T47D (cell line): ENCODE data around the gene TNS3.
"Not testable (repeated sequence)": the region's sequence is repeated elsewhere in the genome, so short reads cannot be mapped to it uniquely, and the experiment has no call there.

Source experiments
- DNase-seq, 2 experiments: peaks; one replicate each; pipeline versions ENCODE4 v3.0.0 to v3.0.0-alpha.2; 2011 to 2012; ENCODE audit warnings: low read depth in 1 of 2, low spot score in 1 of 2
- JUND ChIP-seq: IDR thresholded peaks from 2 replicates; pipeline ENCODE4 v1.6.1; 2012; ENCODE audit warnings: low read depth
- in situ Hi-C: cut with HindIII; loops from 2 replicates; pipeline ENCODE4 v1.10.0; 2016; ENCODE audit warnings: low sequenced_read_pairs, low pct_unique_long_range_greater_than_20kb

Gene TNS3

GRCh38 chr7:47600199-47601118 is 18.5 kb upstream of the TNS3 start:
- in situ Hi-C loops: no loop called here
- no peak for TF ChIP-seq JUND
- peak in 1 of 2 experiments; percentile 86 for DNase-seq

GRCh38 chr7:47597379-47597778 is 15.5 kb upstream of the TNS3 start:
- in situ Hi-C loops: no loop called here
- DNase-seq: no peak
- no peak for TF ChIP-seq JUND

- DNase-seq: peak in 1 of 2 experiments; percentile 67
- in situ Hi-C loops: no loop called here
- TF ChIP-seq JUND: no peak
Observed at GRCh38 chr7:47596502-47597202, 14.7 kb upstream of the TNS3 start.

GRCh38 chr7:47594406-47594805 is 12.5 kb upstream of the TNS3 start:
- no peak for TF ChIP-seq JUND
- in situ Hi-C loops: no loop called here

GRCh38 chr7:47591655-47592572 is 10.0 kb upstream of the TNS3 start:
- peak; percentile 45 to 89 for DNase-seq
- no peak for TF ChIP-seq JUND
- in situ Hi-C loops: no loop called here

More at GRCh38 chr7:47594406-47594805, 12.5 kb upstream of the TNS3 start:
- no peak for DNase-seq

GRCh38 chr7:47591089-47591654 is 9.3 kb upstream of the TNS3 start:
- DNase-seq: no peak
- in situ Hi-C loops: no loop called here
- no peak for TF ChIP-seq JUND

GRCh38 chr7:47590215-47590614 is 8.3 kb upstream of the TNS3 start:
- in situ Hi-C loops, DNase-seq: not testable (repeated sequence)

GRCh38 chr7:47588704-47589225 is 6.9 kb upstream of the TNS3 start:
- in situ Hi-C loops: no loop called here
- no peak for DNase-seq
- no peak for TF ChIP-seq JUND

- peak; percentile 51 to 84 for DNase-seq
- in situ Hi-C loops: no loop called here
- no peak for TF ChIP-seq JUND
Observed at GRCh38 chr7:47587976-47588375, 6.1 kb upstream of the TNS3 start.

GRCh38 chr7:47587351-47587750 is 5.4 kb upstream of the TNS3 start:
- no peak for TF ChIP-seq JUND
- peak; percentile 79 to 93 for DNase-seq
- in situ Hi-C loops: no loop called here

GRCh38 chr7:47586925-47587324 is 5.0 kb upstream of the TNS3 start:
- in situ Hi-C loops: no loop called here
- no peak for TF ChIP-seq JUND
- peak; percentile 55 to 91 for DNase-seq

GRCh38 chr7:47586161-47586670 is 4.3 kb upstream of the TNS3 start:
- DNase-seq, in situ Hi-C loops: not testable (repeated sequence)
